ENCODE results near the gene RPGRIP1L. TPM values are rescaled to one million over a fixed set of nuclear protein-coding genes. Genes with fewer than 3 reads are reported as not detected.

RPGRIP1L gene
- total RNA-seq, 1 experiment from 2014 or later = 9.8 TPM

DNA sequence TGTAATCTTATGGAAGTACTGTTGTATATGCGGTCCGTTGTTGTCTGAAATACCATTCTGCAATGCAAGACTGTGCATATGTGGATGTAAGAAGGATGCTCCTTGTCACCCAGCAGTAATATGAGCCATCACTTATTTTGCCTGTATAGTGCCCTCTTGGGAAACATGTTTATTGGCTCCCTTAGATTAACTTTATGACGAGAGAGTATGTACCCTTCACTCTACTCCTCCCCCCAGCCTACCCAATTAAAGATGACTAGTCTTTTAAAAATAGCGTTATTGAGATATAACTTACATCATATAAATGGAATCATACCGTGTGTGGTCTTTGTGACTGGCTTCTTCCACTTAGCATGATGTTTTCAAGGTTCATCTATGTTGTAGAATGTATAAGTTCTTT is 33.9 kb upstream of the RPGRIP1L start (continued):
- TF ChIP-seq, protein P1, sequence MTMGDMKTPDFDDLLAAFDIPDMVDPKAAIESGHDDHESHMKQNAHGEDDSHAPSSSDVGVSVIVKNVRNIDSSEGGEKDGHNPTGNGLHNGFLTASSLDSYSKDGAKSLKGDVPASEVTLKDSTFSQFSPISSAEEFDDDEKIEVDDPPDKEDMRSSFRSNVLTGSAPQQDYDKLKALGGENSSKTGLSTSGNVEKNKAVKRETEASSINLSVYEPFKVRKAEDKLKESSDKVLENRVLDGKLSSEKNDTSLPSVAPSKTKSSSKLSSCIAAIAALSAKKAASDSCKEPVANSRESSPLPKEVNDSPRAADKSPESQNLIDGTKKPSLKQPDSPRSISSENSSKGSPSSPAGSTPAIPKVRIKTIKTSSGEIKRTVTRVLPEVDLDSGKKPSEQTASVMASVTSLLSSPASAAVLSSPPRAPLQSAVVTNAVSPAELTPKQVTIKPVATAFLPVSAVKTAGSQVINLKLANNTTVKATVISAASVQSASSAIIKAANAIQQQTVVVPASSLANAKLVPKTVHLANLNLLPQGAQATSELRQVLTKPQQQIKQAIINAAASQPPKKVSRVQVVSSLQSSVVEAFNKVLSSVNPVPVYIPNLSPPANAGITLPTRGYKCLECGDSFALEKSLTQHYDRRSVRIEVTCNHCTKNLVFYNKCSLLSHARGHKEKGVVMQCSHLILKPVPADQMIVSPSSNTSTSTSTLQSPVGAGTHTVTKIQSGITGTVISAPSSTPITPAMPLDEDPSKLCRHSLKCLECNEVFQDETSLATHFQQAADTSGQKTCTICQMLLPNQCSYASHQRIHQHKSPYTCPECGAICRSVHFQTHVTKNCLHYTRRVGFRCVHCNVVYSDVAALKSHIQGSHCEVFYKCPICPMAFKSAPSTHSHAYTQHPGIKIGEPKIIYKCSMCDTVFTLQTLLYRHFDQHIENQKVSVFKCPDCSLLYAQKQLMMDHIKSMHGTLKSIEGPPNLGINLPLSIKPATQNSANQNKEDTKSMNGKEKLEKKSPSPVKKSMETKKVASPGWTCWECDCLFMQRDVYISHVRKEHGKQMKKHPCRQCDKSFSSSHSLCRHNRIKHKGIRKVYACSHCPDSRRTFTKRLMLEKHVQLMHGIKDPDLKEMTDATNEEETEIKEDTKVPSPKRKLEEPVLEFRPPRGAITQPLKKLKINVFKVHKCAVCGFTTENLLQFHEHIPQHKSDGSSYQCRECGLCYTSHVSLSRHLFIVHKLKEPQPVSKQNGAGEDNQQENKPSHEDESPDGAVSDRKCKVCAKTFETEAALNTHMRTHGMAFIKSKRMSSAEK (CRISPR knock-in tag; IDR thresholded peaks at IDR 0.05; ENCODE audit: borderline replicate concordance) = no peak
- TF ChIP-seq ELF4 (CRISPR knock-in tag; IDR thresholded peaks at IDR 0.05; ENCODE audit: low read depth) (no peak), OVOL2 (CRISPR knock-in tag; IDR thresholded peaks at IDR 0.05; ENCODE audit: borderline replicate concordance) (no peak), TCF7 (CRISPR knock-in tag; IDR thresholded peaks at IDR 0.05; ENCODE audit: low read depth) (no peak), CBFB (CRISPR knock-in tag; IDR thresholded peaks at IDR 0.05; ENCODE audit: low read depth) (no peak), TP53 (CRISPR knock-in tag; IDR thresholded peaks at IDR 0.05) (no peak)
- TF ChIP-seq, protein P2, sequence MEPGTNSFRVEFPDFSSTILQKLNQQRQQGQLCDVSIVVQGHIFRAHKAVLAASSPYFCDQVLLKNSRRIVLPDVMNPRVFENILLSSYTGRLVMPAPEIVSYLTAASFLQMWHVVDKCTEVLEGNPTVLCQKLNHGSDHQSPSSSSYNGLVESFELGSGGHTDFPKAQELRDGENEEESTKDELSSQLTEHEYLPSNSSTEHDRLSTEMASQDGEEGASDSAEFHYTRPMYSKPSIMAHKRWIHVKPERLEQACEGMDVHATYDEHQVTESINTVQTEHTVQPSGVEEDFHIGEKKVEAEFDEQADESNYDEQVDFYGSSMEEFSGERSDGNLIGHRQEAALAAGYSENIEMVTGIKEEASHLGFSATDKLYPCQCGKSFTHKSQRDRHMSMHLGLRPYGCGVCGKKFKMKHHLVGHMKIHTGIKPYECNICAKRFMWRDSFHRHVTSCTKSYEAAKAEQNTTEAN (CRISPR knock-in tag; IDR thresholded peaks at IDR 0.05) = no peak
- TF ChIP-seq, protein P3, sequence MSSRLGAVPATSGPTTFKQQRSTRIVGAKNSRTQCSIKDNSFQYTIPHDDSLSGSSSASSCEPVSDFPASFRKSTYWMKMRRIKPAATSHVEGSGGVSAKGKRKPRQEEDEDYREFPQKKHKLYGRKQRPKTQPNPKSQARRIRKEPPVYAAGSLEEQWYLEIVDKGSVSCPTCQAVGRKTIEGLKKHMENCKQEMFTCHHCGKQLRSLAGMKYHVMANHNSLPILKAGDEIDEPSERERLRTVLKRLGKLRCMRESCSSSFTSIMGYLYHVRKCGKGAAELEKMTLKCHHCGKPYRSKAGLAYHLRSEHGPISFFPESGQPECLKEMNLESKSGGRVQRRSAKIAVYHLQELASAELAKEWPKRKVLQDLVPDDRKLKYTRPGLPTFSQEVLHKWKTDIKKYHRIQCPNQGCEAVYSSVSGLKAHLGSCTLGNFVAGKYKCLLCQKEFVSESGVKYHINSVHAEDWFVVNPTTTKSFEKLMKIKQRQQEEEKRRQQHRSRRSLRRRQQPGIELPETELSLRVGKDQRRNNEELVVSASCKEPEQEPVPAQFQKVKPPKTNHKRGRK (CRISPR knock-in tag; IDR thresholded peaks at IDR 0.05; ENCODE audit: borderline replicate concordance) = no peak

DNA sequence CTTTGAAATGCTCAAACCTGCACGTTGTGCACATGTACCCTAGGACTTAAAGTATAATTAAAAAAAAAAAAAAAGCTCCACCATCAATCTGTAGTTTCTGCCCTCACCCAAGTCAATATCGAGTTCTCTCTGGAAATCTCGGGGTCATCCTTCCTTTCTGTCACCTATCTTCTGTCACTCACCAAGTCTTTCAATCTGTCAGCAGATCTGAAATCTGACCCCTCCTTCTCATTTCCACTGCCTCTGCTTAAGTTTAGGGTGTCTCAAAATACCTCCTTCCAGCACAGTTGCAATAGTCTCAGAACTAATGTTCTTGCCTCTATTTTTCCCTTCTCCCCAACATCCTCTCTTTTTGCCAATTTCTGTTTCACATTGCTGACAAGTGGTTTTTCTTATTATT is 32.6 kb upstream of the RPGRIP1L start:
- Mint-ChIP-seq H3K4me3 (no peak overlapping the region), H3K4me1 (peaks cover 5% of the 10 kb centered on the region; the same call in 1 of the 2 replicates), H3K9me3 (no peaks in the 10 kb centered on the region), H3K27me3 (ENCODE audit: low read depth) (no peaks in the 10 kb centered on the region), H3K36me3 (no peaks in the 10 kb centered on the region), H3K27ac (no peak overlapping the region)
- ChIA-PET CTCF (no interaction called here), POLR2A (no interaction called here)
- DNase-seq (ENCODE audit: low spot score) = no peak
- no peak for TF ChIP-seq FOXJ3 (CRISPR knock-in tag; IDR thresholded peaks at IDR 0.05; ENCODE audit: borderline replicate concordance)
- TF ChIP-seq SP1 (CRISPR knock-in tag; conservative IDR thresholded peaks at IDR 0.05) = no peak
- no peak for TF ChIP-seq ESRRA (CRISPR knock-in tag; IDR thresholded peaks at IDR 0.05; ENCODE audit: borderline replicate concordance)
- TF ChIP-seq NR2C2 (CRISPR knock-in tag; IDR thresholded peaks at IDR 0.05) = no peak
- TF ChIP-seq SMAD3 (CRISPR knock-in tag; IDR thresholded peaks at IDR 0.05; ENCODE audit: borderline replicate concordance) = no peak
- no peak for TF ChIP-seq ZNF121 (CRISPR knock-in tag; IDR thresholded peaks at IDR 0.05)
- no peak for TF ChIP-seq ZNF423 (CRISPR knock-in tag; IDR thresholded peaks at IDR 0.05)
- no peak for TF ChIP-seq RELA (CRISPR knock-in tag; IDR thresholded peaks at IDR 0.05; ENCODE audit: borderline replicate concordance)
- TF ChIP-seq EMX1 (CRISPR knock-in tag; IDR thresholded peaks at IDR 0.05) = no peak
- TF ChIP-seq NFE2L1 (CRISPR knock-in tag; IDR thresholded peaks at IDR 0.05) = no peak
- TF ChIP-seq HMGA2 (CRISPR knock-in tag; IDR thresholded peaks at IDR 0.05) = no peak
- TF ChIP-seq, protein P4, sequence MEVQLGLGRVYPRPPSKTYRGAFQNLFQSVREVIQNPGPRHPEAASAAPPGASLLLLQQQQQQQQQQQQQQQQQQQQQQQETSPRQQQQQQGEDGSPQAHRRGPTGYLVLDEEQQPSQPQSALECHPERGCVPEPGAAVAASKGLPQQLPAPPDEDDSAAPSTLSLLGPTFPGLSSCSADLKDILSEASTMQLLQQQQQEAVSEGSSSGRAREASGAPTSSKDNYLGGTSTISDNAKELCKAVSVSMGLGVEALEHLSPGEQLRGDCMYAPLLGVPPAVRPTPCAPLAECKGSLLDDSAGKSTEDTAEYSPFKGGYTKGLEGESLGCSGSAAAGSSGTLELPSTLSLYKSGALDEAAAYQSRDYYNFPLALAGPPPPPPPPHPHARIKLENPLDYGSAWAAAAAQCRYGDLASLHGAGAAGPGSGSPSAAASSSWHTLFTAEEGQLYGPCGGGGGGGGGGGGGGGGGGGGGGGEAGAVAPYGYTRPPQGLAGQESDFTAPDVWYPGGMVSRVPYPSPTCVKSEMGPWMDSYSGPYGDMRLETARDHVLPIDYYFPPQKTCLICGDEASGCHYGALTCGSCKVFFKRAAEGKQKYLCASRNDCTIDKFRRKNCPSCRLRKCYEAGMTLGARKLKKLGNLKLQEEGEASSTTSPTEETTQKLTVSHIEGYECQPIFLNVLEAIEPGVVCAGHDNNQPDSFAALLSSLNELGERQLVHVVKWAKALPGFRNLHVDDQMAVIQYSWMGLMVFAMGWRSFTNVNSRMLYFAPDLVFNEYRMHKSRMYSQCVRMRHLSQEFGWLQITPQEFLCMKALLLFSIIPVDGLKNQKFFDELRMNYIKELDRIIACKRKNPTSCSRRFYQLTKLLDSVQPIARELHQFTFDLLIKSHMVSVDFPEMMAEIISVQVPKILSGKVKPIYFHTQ (CRISPR knock-in tag; IDR thresholded peaks at IDR 0.05) = no peak
- TF ChIP-seq ATF1 (CRISPR knock-in tag; IDR thresholded peaks at IDR 0.05) = no peak
- no peak for ATAC-seq

Measured in WTC11 (cell line).